Measurements from ENCODE around the gene SCAMP4. TPM values are rescaled to one million over a fixed set of nuclear protein-coding genes. Genes with fewer than 3 reads are reported as not detected.

SCAMP4 gene
- total and polyA plus RNA-seq, 12 donors: 13.5 to 192 (median 60.3) TPM

DNA sequence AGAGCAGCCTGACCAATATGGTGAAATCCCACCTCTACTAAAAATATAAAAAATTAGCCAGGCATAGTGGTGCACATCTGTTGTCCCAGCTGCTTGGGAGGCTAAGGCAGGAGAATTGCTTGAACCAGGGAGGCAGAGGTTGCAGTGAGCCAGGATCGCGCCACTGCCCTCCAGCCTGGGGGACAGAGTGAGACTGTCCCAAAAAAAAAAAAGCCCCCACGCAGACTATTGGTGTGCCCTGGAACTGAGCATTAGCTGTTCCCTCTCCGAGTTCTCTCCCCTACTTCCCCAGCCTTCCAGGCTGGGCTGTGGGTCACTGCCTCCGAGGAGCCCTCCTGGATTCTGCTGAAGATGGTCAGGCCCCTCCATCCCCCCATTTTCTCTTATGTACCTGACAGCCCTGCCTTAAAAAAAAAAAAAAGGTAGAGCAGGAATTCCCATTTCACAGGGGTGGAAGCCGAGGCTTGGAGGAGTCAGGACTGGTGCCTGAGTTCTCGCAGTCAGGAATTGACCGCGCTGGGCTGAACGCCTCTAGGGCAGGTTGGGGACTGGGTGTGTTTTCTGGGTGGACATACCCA is 1.9 kb downstream of the SCAMP4 start:
- Histone ChIP-seq H3K9me3 (replicated peaks in 1 of 3) (no peaks in the 10 kb centered on the region), H3K36me3 (replicated peaks in 1 of 2) (peaks cover 0 to 1% of the 10 kb centered on the region in 2 donors), H3K4me3 (no peak overlapping the region), H3K27ac (peak overlapping the region in 3 of 5 donors; percentile 40 to 81 (median 74)), H3K27me3 (no peaks in the 10 kb centered on the region), H3K4me1 (replicated peaks in 1 of 2) (peaks cover 6 to 25% of the 10 kb centered on the region in 2 donors)
- 90 to 93% (median 92%) methylated on average over 8 to 10 of the region's 10 CpGs for WGBS, 4 donors
- intact Hi-C loops (cut with DNase I): no loop called here
- no peak for DNase-seq
- TF ChIP-seq CTCF (IDR thresholded peaks at IDR 0.05): no peak
- no peak for TF ChIP-seq POLR2A (IDR thresholded peaks at IDR 0.05)

GRCh38 chr19:1907563-1908363 is 2.6 kb downstream of the SCAMP4 start:
- peaks cover 0 to 8% of the 10 kb centered on the region in 2 donors for H3K36me3 ChIP-seq (replicated peaks in 1 of 2)
- 61 to 76% (median 66%) methylated on average over 4 to 43 of the region's 43 CpGs for WGBS, 4 donors
- H3K9me3 ChIP-seq (replicated peaks in 1 of 3): no peaks in the 10 kb centered on the region
- peaks cover 6 to 25% of the 10 kb centered on the region in 2 donors for H3K4me1 ChIP-seq (replicated peaks in 1 of 2)
- TF ChIP-seq POLR2A (IDR thresholded peaks at IDR 0.05) (no peak), CTCF (IDR thresholded peaks at IDR 0.05) (no peak)
- DNase-seq: peak in 5 of 7 donors; percentile 45 to 63 (median 59)
- intact Hi-C loops (cut with DNase I): no loop called here
- peak overlapping the region; percentile 30 to 81 (median 40) for H3K27ac ChIP-seq
- H3K4me3 ChIP-seq: no peak overlapping the region
- no peaks in the 10 kb centered on the region for H3K27me3 ChIP-seq

GRCh38 chr19:1908364-1908678 is 3.1 kb downstream of the SCAMP4 start:
- 78 to 94% (median 89%) methylated on average over 4 to 13 of the region's 13 CpGs for whole genome bisulfite sequencing, 4 donors
- no peak for DNase-seq
- H3K27me3 ChIP-seq: no peaks in the 10 kb centered on the region
- no peak overlapping the region for H3K4me3 ChIP-seq
- H3K4me1 ChIP-seq (replicated peaks in 1 of 2): peaks cover 6 to 25% of the 10 kb centered on the region in 2 donors
- peaks cover 0 to 14% of the 10 kb centered on the region in 2 donors for H3K36me3 ChIP-seq (replicated peaks in 1 of 2)
- TF ChIP-seq POLR2A (IDR thresholded peaks at IDR 0.05): no peak
- no peaks in the 10 kb centered on the region for H3K9me3 ChIP-seq (replicated peaks in 1 of 3)
- peak overlapping the region in 2 of 5 donors; percentile 74 to 81 for H3K27ac ChIP-seq
- intact Hi-C loops (cut with DNase I): no loop called here

DNA sequence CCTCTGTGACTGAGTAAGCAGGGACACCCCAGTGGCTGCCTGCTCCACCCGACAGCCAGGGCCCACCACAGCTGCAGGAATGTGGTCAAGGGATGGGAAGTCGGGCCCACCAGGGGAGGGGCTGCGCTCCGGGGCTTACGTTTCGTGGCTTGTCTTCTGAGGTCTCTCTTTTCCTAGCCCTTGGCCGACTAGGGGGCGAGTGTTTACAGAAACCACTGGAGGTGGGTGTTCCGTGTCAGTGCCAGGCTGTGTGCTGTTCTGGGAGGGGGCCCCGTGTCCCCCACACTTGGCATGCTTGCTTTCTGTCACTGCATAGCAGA is 4.5 kb downstream of the SCAMP4 start:
- TF ChIP-seq POLR2A (IDR thresholded peaks at IDR 0.05) (no peak), CTCF (IDR thresholded peaks at IDR 0.05) (no peak)
- no peak overlapping the region for H3K27ac ChIP-seq
- WGBS, 4 donors: 75 to 80% (median 76%) methylated on average over 9 to 10 of the region's 10 CpGs

More for the DNA sequence above, 4.5 kb downstream of the SCAMP4 start:
- no peak overlapping the region for H3K4me3 ChIP-seq
- intact Hi-C loops (cut with DNase I): no loop called here
- no peaks in the 10 kb centered on the region for H3K9me3 ChIP-seq (replicated peaks in 1 of 3)
- H3K36me3 ChIP-seq (replicated peaks in 1 of 2): peaks cover 0 to 19% of the 10 kb centered on the region in 2 donors
- H3K27me3 ChIP-seq: no peaks in the 10 kb centered on the region
- DNase-seq: no peak
- peaks cover 6 to 25% of the 10 kb centered on the region in 2 donors for H3K4me1 ChIP-seq (replicated peaks in 1 of 2)

All from adrenal gland (tissue), 12 donors.